Endothelial cell of umbilical vein (primary cell): Measurements from ENCODE around the gene TFIP11.

Experiments
- FOS ChIP-seq: IDR thresholded peaks from 2 replicates; pipeline ENCODE4 v1.6.1; 2011; ENCODE audit warnings: mild to moderate bottlenecking, low read length, moderate library complexity, borderline replicate concordance; ENCODE audit not compliant: insufficient read depth
- POLR2A ChIP-seq: IDR thresholded peaks from 2 replicates; pipeline ENCODE4 v1.6.1; 2012; ENCODE audit warnings: low read depth, mild to moderate bottlenecking, control low read depth, low read length
- POLR2AphosphoS5 ChIP-seq: IDR thresholded peaks from 2 replicates; pipeline ENCODE4 v1.6.1; 2012; ENCODE audit warnings: low read depth, mild to moderate bottlenecking, control low read depth, low read length, moderate library complexity; ENCODE audit not compliant: insufficient read depth

- TF ChIP-seq POLR2AphosphoS5 (peak; percentile 85), POLR2A (peak; percentile 55), FOS (no peak)
Measured at GRCh38 chr22:26512149-26512793, at the start of gene TFIP11.
